Measurements from ENCODE around the gene HNF1B.

Gene HNF1B

DNA sequence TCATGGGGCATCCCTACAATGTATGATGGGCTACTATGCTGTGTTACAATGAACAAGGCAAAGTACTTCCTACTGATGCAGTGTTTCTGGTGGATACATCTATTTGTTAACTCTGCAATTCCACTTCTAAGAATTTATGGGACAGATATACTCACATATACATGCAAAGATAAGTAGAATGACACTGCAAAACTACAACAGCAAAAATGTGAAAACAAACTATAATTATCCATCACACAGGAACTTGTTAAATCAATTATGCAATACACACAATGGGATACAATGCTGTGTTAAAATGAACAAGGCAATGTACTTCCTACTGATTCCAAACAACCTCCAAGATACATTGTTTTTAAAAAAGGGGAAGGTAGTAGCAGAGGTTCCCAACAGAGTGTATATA lies 104.8 kb downstream of the HNF1B start:
- Histone ChIP-seq H3K4me2 (no peak overlapping the region), H2AFZ (ENCODE audit: low read depth) (no peak overlapping the region), H3K4me1 (ENCODE audit: low read depth, poor library complexity, severe bottlenecking) (peaks cover 22% of the 10 kb centered on the region), H3K9ac (no peak overlapping the region), H3K27me3 (ENCODE audit: insufficient read depth, low read depth) (no peaks in the 10 kb centered on the region), H3K27ac (no peak overlapping the region), H3K4me3 (IDR thresholded peaks at IDR 0.05; ENCODE audit: insufficient read depth, low read depth, low read length) (no peak overlapping the region), H3K79me2 (ENCODE audit: insufficient read depth, low read depth) (peaks cover 65% of the 10 kb centered on the region), H4K20me1 (ENCODE audit: insufficient read depth) (no peaks in the 10 kb centered on the region), H3K36me3 (ENCODE audit: insufficient read depth) (peaks cover 13% of the 10 kb centered on the region; the same call in 1 of the 2 replicates)
- TF ChIP-seq, protein P1, sequence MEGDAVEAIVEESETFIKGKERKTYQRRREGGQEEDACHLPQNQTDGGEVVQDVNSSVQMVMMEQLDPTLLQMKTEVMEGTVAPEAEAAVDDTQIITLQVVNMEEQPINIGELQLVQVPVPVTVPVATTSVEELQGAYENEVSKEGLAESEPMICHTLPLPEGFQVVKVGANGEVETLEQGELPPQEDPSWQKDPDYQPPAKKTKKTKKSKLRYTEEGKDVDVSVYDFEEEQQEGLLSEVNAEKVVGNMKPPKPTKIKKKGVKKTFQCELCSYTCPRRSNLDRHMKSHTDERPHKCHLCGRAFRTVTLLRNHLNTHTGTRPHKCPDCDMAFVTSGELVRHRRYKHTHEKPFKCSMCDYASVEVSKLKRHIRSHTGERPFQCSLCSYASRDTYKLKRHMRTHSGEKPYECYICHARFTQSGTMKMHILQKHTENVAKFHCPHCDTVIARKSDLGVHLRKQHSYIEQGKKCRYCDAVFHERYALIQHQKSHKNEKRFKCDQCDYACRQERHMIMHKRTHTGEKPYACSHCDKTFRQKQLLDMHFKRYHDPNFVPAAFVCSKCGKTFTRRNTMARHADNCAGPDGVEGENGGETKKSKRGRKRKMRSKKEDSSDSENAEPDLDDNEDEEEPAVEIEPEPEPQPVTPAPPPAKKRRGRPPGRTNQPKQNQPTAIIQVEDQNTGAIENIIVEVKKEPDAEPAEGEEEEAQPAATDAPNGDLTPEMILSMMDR (conservative IDR thresholded peaks at IDR 0.05; ENCODE audit: low read depth, low read length) = no peak

DNA sequence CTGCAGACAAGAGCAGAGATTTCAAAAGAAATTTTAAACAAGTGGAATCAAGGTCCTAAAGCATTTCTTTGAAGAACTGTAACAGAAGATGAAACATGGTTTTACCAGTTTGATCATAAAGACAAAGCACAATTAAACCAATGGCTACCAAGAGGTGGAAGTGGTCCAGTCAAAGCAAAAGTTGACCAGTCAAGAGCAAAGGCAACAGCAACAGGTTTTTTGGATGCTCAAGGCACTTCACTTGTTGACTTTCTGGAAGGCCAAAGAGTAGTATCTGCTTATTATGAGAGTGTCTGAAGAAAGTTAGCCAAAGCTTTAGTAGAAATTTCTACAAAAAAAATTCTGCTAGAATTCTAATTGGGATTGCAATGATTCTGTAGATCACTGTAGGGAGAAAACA lies 106.9 kb downstream of the HNF1B start:
- Histone ChIP-seq H3K4me3 (IDR thresholded peaks at IDR 0.05; ENCODE audit: insufficient read depth, low read depth, low read length) (no peak overlapping the region), H3K4me1 (ENCODE audit: low read depth, poor library complexity, severe bottlenecking) (peaks cover 17% of the 10 kb centered on the region), H4K20me1 (ENCODE audit: insufficient read depth) (no peaks in the 10 kb centered on the region), H3K4me2 (no peak overlapping the region), H3K79me2 (ENCODE audit: insufficient read depth, low read depth) (peaks cover 62% of the 10 kb centered on the region), H3K9ac (no peak overlapping the region), H3K27ac (no peak overlapping the region), H3K27me3 (ENCODE audit: insufficient read depth, low read depth) (no peaks in the 10 kb centered on the region), H2AFZ (ENCODE audit: low read depth) (no peak overlapping the region), H3K36me3 (ENCODE audit: insufficient read depth) (peaks cover 13% of the 10 kb centered on the region; the same call in 1 of the 2 replicates)
- TF ChIP-seq, protein P1 (conservative IDR thresholded peaks at IDR 0.05; ENCODE audit: low read depth, low read length) = no peak
